HCT116 (cell line): ENCODE measurements around the gene PFN3.

Source experiments
- ATF3 ChIP-seq: IDR thresholded peaks from 2 replicates; pipeline ENCODE4 v1.6.1; 2012
- CTCF ChIP-seq, 3 experiments: fragments of 200-600 bp in 1 of 3; sonication (generic) in 1 of 3; IDR thresholded peaks in 2 of 3; conservative IDR thresholded peaks in 1 of 3; 2 replicates each; pipeline ENCODE4 v1.5.1; 2012 to 2017; ENCODE audit warnings: low read depth in 2 of 3, low read length in 2 of 3, antibody characterized with exemption in 1 of 3, borderline replicate concordance in 1 of 3, control low read depth in 1 of 3, mild to moderate bottlenecking in 1 of 3, mixed read lengths in 1 of 3, mixed run types in 1 of 3, moderate library complexity in 1 of 3; ENCODE audit not compliant: insufficient read depth in 1 of 3
- RAD21 ChIP-seq: IDR thresholded peaks from 2 replicates; pipeline ENCODE4 v1.6.1; 2012; ENCODE audit warnings: low read depth, mild to moderate bottlenecking

GRCh38 chr5:177405805-177406204 lies 5.3 kb upstream of the PFN3 start:
- no peak for TF ChIP-seq CTCF (IDR thresholded peaks at IDR 0.05 in 2 of 3, conservative IDR thresholded peaks at IDR 0.05 in 1 of 3; ENCODE audit: borderline replicate concordance in 1 of 3, insufficient read depth in 1 of 3, low read depth in 2 of 3, low read length in 2 of 3)
- no peak for TF ChIP-seq ATF3
- no peak for TF ChIP-seq RAD21
